ENCODE measurements around the gene RAB6B. TPM values are rescaled to one million over a fixed set of nuclear protein-coding genes. Genes with fewer than 3 reads are reported as not detected.

The RAB6B gene
- total RNA-seq, 1 donor: 0.36 TPM

DNA sequence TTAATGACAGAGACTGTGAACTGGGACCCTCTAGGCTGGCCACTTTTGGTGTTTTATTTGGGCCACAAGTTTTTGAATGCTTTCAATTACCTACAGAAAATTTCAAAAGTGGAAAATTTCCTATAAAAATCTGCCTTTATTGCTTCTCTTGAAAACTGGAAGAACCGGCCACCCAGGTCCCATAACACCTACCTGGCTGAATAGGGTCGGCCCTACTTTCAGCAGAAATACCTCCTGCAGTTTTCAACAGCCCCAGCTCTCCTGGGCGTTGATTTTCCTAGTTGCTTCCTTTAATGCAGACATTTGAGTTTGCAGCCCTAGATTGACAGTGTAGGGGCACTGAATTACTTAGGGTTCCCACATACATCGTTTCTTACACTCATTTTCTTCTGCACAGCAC, 90.8 kb downstream of the RAB6B start:
- DNase-seq (ENCODE audit: low read depth): no peak
- no peak overlapping the region for H3K4me3 ChIP-seq (ENCODE audit: low read depth, low read length)
- TF ChIP-seq, protein P1, sequence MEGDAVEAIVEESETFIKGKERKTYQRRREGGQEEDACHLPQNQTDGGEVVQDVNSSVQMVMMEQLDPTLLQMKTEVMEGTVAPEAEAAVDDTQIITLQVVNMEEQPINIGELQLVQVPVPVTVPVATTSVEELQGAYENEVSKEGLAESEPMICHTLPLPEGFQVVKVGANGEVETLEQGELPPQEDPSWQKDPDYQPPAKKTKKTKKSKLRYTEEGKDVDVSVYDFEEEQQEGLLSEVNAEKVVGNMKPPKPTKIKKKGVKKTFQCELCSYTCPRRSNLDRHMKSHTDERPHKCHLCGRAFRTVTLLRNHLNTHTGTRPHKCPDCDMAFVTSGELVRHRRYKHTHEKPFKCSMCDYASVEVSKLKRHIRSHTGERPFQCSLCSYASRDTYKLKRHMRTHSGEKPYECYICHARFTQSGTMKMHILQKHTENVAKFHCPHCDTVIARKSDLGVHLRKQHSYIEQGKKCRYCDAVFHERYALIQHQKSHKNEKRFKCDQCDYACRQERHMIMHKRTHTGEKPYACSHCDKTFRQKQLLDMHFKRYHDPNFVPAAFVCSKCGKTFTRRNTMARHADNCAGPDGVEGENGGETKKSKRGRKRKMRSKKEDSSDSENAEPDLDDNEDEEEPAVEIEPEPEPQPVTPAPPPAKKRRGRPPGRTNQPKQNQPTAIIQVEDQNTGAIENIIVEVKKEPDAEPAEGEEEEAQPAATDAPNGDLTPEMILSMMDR (IDR thresholded peaks at IDR 0.05; ENCODE audit: insufficient read depth, low read length): no peak

DNA sequence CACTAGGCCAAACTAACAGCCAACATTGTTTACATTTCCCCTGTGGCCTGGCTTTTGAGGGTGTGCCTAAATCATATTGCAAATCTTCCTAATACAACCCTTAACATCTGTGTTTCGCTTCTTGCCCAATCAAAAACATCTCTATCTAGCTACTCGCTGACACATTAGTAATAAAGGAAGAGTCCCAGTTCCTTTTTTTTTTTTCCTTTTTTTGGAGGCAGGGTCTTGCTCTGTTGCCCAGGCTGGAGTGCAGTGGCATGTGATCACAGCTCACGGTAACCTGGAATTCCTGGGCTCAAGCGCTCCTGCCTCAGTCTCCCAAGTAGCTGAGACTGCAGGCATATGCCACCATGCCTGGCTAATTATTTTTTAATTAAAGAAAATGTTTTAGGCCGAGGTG, 92.2 kb downstream of the RAB6B start:
- TF ChIP-seq, protein P1 (IDR thresholded peaks at IDR 0.05; ENCODE audit: insufficient read depth, low read length): no peak
- DNase-seq (ENCODE audit: low read depth): no peak
- H3K4me3 ChIP-seq (ENCODE audit: low read depth, low read length): no peak overlapping the region

GRCh38 chr3:133799794-133800585, 95.7 kb downstream of the RAB6B start:
- DNase-seq (ENCODE audit: low read depth): peak; percentile 12
- no peak overlapping the region for H3K4me3 ChIP-seq (ENCODE audit: low read depth, low read length)

DNA sequence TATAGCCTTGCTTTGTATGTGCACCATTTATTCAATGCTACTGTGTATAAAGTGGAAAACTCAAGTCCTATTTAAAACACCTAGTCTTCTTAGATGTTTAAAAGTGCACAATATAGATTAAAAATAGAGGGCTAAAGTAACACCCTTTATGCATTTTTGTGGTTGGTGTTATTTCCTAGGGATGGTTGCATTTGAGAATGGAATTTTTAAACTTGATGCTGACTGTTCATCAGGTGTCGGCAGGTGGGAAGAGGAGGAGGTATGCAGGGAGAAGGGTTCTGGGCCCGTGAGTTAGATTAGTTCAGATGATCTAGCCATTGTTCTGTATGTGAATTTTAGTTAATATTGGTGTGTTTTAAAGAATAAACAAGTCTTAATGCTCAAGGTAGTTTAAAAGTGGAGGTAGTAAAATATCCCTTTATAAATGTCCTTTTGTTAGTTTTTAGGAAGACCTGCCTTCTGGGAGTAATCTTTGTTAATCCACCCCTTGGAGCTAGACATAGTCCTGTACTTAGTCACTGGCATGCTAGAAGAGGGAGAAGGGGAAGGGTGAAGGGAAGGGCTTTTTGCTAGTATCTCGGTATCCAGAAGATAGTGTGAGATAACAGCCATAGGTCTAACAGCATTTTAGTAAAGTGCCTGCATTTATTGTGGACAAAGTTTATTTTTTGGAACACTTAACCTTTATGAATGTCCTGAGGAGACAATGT, 98.1 kb downstream of the RAB6B start:
- no peak overlapping the region for H3K4me3 ChIP-seq (ENCODE audit: low read depth, low read length)
- peak; percentile 22 for DNase-seq (ENCODE audit: low read depth)
- TF ChIP-seq, protein P1 (IDR thresholded peaks at IDR 0.05; ENCODE audit: insufficient read depth, low read length): no peak

More at GRCh38 chr3:133799794-133800585, 95.7 kb downstream of the RAB6B start:
- TF ChIP-seq, protein P1 (IDR thresholded peaks at IDR 0.05; ENCODE audit: insufficient read depth, low read length): no peak

GRCh38 chr3:133792171-133792763, 103.4 kb downstream of the RAB6B start:
- H3K4me3 ChIP-seq (ENCODE audit: low read depth, low read length): no peak overlapping the region
- TF ChIP-seq, protein P1 (IDR thresholded peaks at IDR 0.05; ENCODE audit: insufficient read depth, low read length): no peak
- DNase-seq (ENCODE audit: low read depth): peak; percentile 7

DNA sequence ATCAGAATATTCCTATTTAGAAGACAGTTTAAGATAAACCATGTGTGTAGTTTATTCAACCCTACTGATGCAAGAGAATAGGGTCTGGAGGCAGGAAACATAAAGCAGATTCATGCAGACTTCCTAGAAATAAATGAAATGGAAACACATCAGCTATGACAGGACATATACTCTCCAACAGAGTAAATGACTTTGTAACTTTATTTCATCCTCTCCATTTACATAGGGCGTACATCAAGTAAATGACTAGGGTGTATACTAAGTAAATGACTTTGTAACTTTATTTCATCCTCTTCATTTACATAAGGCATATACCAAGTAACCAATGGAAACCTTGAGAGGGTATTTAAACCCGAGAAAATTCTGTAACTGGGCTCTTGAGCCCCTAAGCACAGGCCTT, 107.7 kb downstream of the RAB6B start:
- no peak for DNase-seq (ENCODE audit: low read depth)
- H3K4me3 ChIP-seq (ENCODE audit: low read depth, low read length): no peak overlapping the region
- TF ChIP-seq, protein P1 (IDR thresholded peaks at IDR 0.05; ENCODE audit: insufficient read depth, low read length): no peak
